Lower leg skin (tissue), 4 donors: ENCODE results near the gene RBMS2. TPM values are rescaled to one million over a fixed set of nuclear protein-coding genes. Genes with fewer than 3 reads are reported as not detected.

Experiments
- DNase-seq, 2 donors: peaks; one replicate each; pipeline ENCODE4 v3.0.0-alpha.2; 2019; ENCODE audit warnings: low spot score in 2 of 2
- H3K4me3 ChIP-seq: fragments of 200-600 bp; sonication (generic); 2 replicates; pipeline ENCODE4 v1.5.1; 2017; ENCODE audit warnings: mild to moderate bottlenecking, low read depth; ENCODE audit not compliant: poor library complexity, severe bottlenecking
- CTCF ChIP-seq, 3 donors: fragments of 450-650 bp; IDR thresholded peaks; one replicate each; pipeline ENCODE4 v1.5.1; 2016; ENCODE audit warnings: antibody characterized with exemption in 3 of 3, mild to moderate bottlenecking in 3 of 3, moderate library complexity in 2 of 3
- POLR2A ChIP-seq, 2 donors: fragments of 450-650 bp; IDR thresholded peaks; one replicate each; pipeline ENCODE4 v1.6.1; 2016 to 2017; ENCODE audit warnings: antibody characterized with exemption in 2 of 2, mild to moderate bottlenecking in 1 of 2, moderate library complexity in 1 of 2
- WGBS, 2 donors: methylation state at CpG; one replicate each; pipeline ENCODE4 v1.1.5; 2018; 5-methylcytosine and 5-hydroxymethylcytosine counted together
- intact Hi-C: fragments of 100-400 bp; cut with DNase I; formaldehyde crosslinking; loops from one replicate; pipeline ENCODE4 v1.15.0; 2023; ENCODE audit warnings: low total_unique reads
- total RNA-seq, 4 donors: library from RNA; depleted of rRNA; stranded (reverse); fragments of >200 nt; gene quantifications; one replicate each; pipeline ENCODE4 v1.1.0, GENCODE V29; 2016

The RBMS2 gene
- total RNA-seq, 4 donors from 2014 or later: 12.7 to 14.9 (median 13.7) TPM

- 64 to 79% methylated on average over 1 to 3 of the region's 3 CpGs for WGBS, 2 donors
- no peak overlapping the region for H3K4me3 ChIP-seq
- TF ChIP-seq POLR2A (IDR thresholded peaks at IDR 0.05): no peak
- no peak for TF ChIP-seq CTCF (IDR thresholded peaks at IDR 0.05)
- DNase-seq: no peak
- intact Hi-C loops: no loop called here
These were observed 79.9 kb downstream of the RBMS2 start for GRCh38 chr12:56601503-56601902.

GRCh38 chr12:56602239-56602638, 80.6 kb downstream of the RBMS2 start:
- 78 to 79% methylated on average over 3 of the region's 3 CpGs for WGBS, 2 donors
- TF ChIP-seq POLR2A (IDR thresholded peaks at IDR 0.05) (no peak), CTCF (IDR thresholded peaks at IDR 0.05) (no peak)
- intact Hi-C loops: no loop called here

GRCh38 chr12:56604355-56604754, 82.7 kb downstream of the RBMS2 start:
- no peak for TF ChIP-seq POLR2A (IDR thresholded peaks at IDR 0.05)
- H3K4me3 ChIP-seq: no peak overlapping the region
- intact Hi-C loops: no loop called here
- 98% methylated on average over 3 of the region's 3 CpGs for WGBS, 2 donors
- DNase-seq: no peak

More at GRCh38 chr12:56602239-56602638, 80.6 kb downstream of the RBMS2 start:
- no peak overlapping the region for H3K4me3 ChIP-seq
- no peak for DNase-seq

- TF ChIP-seq POLR2A (IDR thresholded peaks at IDR 0.05) (no peak), CTCF (IDR thresholded peaks at IDR 0.05) (no peak)
- 69 to 74% methylated on average over 8 of the region's 8 CpGs for WGBS, 2 donors
- DNase-seq: no peak
- intact Hi-C loops: no loop called here
- no peak overlapping the region for H3K4me3 ChIP-seq
These were observed 93.0 kb downstream of the RBMS2 start for GRCh38 chr12:56614627-56615026.

GRCh38 chr12:56616244-56616643, 94.6 kb downstream of the RBMS2 start:
- 81 to 85% methylated on average over 3 of the region's 3 CpGs for WGBS, 2 donors
- no peak overlapping the region for H3K4me3 ChIP-seq
- no peak for DNase-seq
- TF ChIP-seq POLR2A (IDR thresholded peaks at IDR 0.05) (no peak), CTCF (IDR thresholded peaks at IDR 0.05) (no peak)
- intact Hi-C loops: no loop called here

GRCh38 chr12:56616925-56617324, 95.3 kb downstream of the RBMS2 start:
- intact Hi-C loops: no loop called here
- no peak for DNase-seq
- TF ChIP-seq POLR2A (IDR thresholded peaks at IDR 0.05): no peak
- TF ChIP-seq CTCF (IDR thresholded peaks at IDR 0.05): no peak
- H3K4me3 ChIP-seq: no peak overlapping the region
